VCaP (cell line): ENCODE data around the gene KCTD10.

ENCODE experiments used
- H3K27ac ChIP-seq: fragments of 450-650 bp; 2 replicates; pipeline ENCODE4 v1.5.1; 2017
- CTCF ChIP-seq: fragments of 450-650 bp; conservative IDR thresholded peaks from 2 replicates; pipeline ENCODE4 v1.5.1; 2017; ENCODE audit warnings: mild to moderate bottlenecking, moderate library complexity

Gene KCTD10

GRCh38 chr12:109494348-109494881 lies 17.3 kb upstream of the KCTD10 start:
- H3K27ac ChIP-seq: no peak overlapping the region

GRCh38 chr12:109493938-109494337 lies 16.8 kb upstream of the KCTD10 start:
- no peak for TF ChIP-seq CTCF
- no peak overlapping the region for H3K27ac ChIP-seq

More at GRCh38 chr12:109494348-109494881, 17.3 kb upstream of the KCTD10 start:
- TF ChIP-seq CTCF: no peak

- no peak for TF ChIP-seq CTCF
These were observed 16.0 kb upstream of the KCTD10 start for GRCh38 chr12:109493090-109493489.

GRCh38 chr12:109492371-109492770 lies 15.3 kb upstream of the KCTD10 start:
- TF ChIP-seq CTCF: no peak
- no peak overlapping the region for H3K27ac ChIP-seq

More at GRCh38 chr12:109493090-109493489, 16.0 kb upstream of the KCTD10 start:
- H3K27ac ChIP-seq: no peak overlapping the region

- no peak overlapping the region for H3K27ac ChIP-seq
- no peak for TF ChIP-seq CTCF
These were observed 14.6 kb upstream of the KCTD10 start for GRCh38 chr12:109491671-109492070.

- no peak overlapping the region for H3K27ac ChIP-seq
- no peak for TF ChIP-seq CTCF
These were observed 13.0 kb upstream of the KCTD10 start for GRCh38 chr12:109489955-109490565.

GRCh38 chr12:109489016-109489954 lies 12.2 kb upstream of the KCTD10 start:
- no peak overlapping the region for H3K27ac ChIP-seq
- no peak for TF ChIP-seq CTCF
